Vagina (tissue), 2 donors: ENCODE results near the gene JCAD.

ENCODE experiments used
- CTCF ChIP-seq, 3 experiments: fragments of 450-650 bp in 2 of 3; fragments of 200-600 bp in 1 of 3; sonication (generic) in 1 of 3; IDR thresholded peaks; one replicate each; pipeline ENCODE4 v1.5.1; 2017 to 2019; ENCODE audit warnings: antibody characterized with exemption in 3 of 3, mild to moderate bottlenecking in 2 of 3, moderate library complexity in 2 of 3
- POLR2A ChIP-seq, 2 donors: fragments of 450-650 bp; IDR thresholded peaks; one replicate each; pipeline ENCODE4 v1.6.1; 2017; ENCODE audit warnings: antibody characterized with exemption in 2 of 2, mild to moderate bottlenecking in 2 of 2, moderate library complexity in 2 of 2

- TF ChIP-seq POLR2A (IDR thresholded peaks at IDR 0.05) (no peak), CTCF (IDR thresholded peaks at IDR 0.05) (no peak)
Measured at GRCh38 chr10:30073045-30073766, 13.8 kb upstream of the JCAD start.
